SK-MEL-5 (cell line): Measurements from ENCODE around the gene ZNF805. TPM values are rescaled to one million over a fixed set of nuclear protein-coding genes. Genes with fewer than 3 reads are reported as not detected.
A peak's percentile ranks its signal among the peaks of the same experiment; 100 is the strongest.
"Not testable (repeated sequence)": the region's sequence is repeated elsewhere in the genome, so short reads cannot be mapped to it uniquely, and the experiment has no call there.

Experiments used
- DNase-seq: peaks from one replicate; pipeline ENCODE4 v3.0.0-alpha.2; 2016; ENCODE audit warnings: low read depth, low spot score
- in situ Hi-C: cut with HindIII; loops from 2 replicates; pipeline ENCODE4 v1.10.0; 2016; ENCODE audit warnings: low sequenced_read_pairs, high pct_unique_total_duplicates, low pct_unique_long_range_greater_than_20kb
- polyA plus RNA-seq, 2 experiments: library from polyadenylated mRNA; depleted of rRNA; stranded (reverse); fragments of >200 nt; gene quantifications; 2 replicates each; pipeline ENCODE4 v1.2.3, GENCODE V29; 2015
- total RNA-seq: library from RNA; depleted of rRNA; stranded (reverse); fragments of >200 nt; shearing (Covaris generic); gene quantifications from 2 replicates; pipeline ENCODE4 v1.2.3, GENCODE V29; 2014; rRNA removed

Gene ZNF805
- total RNA-seq: 10.4 and 11.0 TPM in 2 replicates
- 1.1 and 4.2 TPM in 2 replicates for polyA plus RNA-seq (2015; cell fraction: cytosol; rRNA removed)
- polyA plus RNA-seq (2015; cell fraction: nucleus; rRNA removed): 2.4 and 3.4 TPM in 2 replicates

- DNase-seq: peak; percentile 91
- in situ Hi-C loops: no loop called here
Measured at GRCh38 chr19:57240311-57241090, at the start of gene ZNF805. ZNF805 (plus strand) TSS chr19:57240632; CDS start chr19:57240892, 260 bp downstream.

- in situ Hi-C loops: no loop called here
Measured at GRCh38 chr19:57191141-57192076, 49.0 kb upstream of the ZNF805 start, which contains the start of gene ZNF264. ZNF264 (plus strand) TSS chr19:57191500; CDS start chr19:57191914, 414 bp downstream.

GRCh38 chr19:57192077-57192420, 48.4 kb upstream of the ZNF805 start:
- in situ Hi-C loops: no loop called here
- no peak for DNase-seq

More at GRCh38 chr19:57191141-57192076, 49.0 kb upstream of the ZNF805 start, which contains the start of gene ZNF264:
- peak; percentile 79 for DNase-seq

- in situ Hi-C loops: no loop called here
- no peak for DNase-seq
Measured at GRCh38 chr19:57192993-57193392, 47.4 kb upstream of the ZNF805 start.

DNA sequence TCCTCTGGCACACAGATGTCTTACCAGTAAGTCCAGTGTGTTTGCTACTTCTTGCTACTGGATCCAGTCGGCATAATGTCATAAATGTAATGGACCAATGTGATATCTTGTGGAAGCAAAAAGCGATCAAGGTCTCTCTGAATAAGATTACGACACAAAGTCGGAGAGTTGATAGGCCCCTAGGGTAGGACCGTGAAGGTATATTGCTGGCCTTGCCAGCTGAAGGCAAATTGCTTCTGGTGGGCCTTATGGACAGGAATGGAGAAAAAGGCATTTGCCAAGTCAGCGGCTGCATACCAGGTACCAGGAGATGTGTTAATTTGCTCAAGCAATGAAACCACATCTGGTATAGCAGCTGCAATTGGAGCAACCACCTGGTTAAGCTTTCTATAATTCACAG, 42.6 kb upstream of the ZNF805 start:
- DNase-seq, in situ Hi-C loops: not testable (repeated sequence)

- DNase-seq: no peak
Measured at GRCh38 chr19:57202160-57202559, 38.3 kb upstream of the ZNF805 start.

GRCh38 chr19:57210381-57210780, 30.1 kb upstream of the ZNF805 start:
- in situ Hi-C loops: no loop called here
- no peak for DNase-seq

More at GRCh38 chr19:57202160-57202559, 38.3 kb upstream of the ZNF805 start:
- in situ Hi-C loops: no loop called here

- no peak for DNase-seq
- in situ Hi-C loops: no loop called here
Measured at GRCh38 chr19:57212109-57212508, 28.3 kb upstream of the ZNF805 start.

GRCh38 chr19:57227502-57227901, 12.9 kb upstream of the ZNF805 start:
- in situ Hi-C loops: no loop called here
- DNase-seq: no peak

GRCh38 chr19:57231686-57232085, 8.7 kb upstream of the ZNF805 start:
- in situ Hi-C loops: no loop called here
- no peak for DNase-seq

DNA sequence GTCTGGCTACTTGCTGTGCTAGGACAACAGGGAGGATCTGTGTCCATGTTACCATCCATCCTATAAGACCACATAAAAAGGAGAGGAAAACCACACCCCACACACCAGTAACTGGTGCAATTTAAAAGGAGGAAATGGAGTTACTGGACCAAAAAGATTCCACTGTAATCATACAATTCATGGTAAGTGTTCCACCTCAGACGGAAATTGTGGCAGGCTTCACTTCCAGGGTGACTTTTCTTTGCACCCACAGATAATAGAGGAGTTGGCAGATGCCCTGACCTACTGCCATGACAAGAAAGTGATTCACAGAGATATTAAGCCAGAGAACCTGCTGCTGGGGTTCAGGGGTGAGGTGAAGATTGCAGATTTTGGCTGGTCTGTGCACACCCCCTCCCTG, 7.2 kb upstream of the ZNF805 start:
- in situ Hi-C loops: no loop called here
- no peak for DNase-seq

DNA sequence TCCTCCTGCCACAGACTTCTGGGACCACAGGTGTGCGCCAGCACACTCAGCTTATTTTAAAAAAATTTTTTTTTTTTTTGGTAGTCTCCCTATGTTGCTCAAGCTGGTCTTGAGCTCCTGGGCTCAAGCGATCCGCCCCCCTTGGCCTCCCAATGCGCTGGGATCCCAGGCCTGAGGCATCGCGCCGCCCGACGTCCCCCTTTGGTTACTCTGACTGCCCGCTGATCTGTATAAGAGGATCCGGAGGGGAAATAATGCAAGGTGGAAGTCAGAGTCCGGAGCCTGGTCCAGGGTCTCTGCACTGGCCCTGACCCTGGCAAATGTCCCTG, 486 bp upstream of the ZNF805 start:
- in situ Hi-C loops: no loop called here
- no peak for DNase-seq

GRCh38 chr19:57241176-57241575, 744 bp downstream of the ZNF805 start:
- no peak for DNase-seq
- in situ Hi-C loops: no loop called here

DNA sequence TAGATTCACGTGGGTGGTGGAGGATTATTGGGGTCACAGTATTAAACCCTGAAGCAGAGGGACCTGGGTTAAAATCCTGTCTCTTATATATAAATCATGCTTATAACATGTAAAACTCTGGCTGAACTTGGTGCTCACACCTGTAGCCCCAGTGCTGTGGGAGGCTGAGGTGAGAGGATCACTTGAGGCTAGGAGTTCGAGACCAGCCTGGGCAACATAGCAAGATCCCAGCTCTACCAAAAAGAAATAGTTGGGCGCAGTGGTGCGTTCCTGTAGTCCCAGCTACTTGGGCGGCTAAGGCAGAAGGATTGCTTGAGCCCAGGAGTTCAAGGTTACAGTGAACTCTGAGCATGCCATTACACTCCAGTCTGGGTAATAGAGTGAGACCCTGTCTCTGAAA, 2.4 kb downstream of the ZNF805 start:
- DNase-seq: no peak
- in situ Hi-C loops: no loop called here

DNA sequence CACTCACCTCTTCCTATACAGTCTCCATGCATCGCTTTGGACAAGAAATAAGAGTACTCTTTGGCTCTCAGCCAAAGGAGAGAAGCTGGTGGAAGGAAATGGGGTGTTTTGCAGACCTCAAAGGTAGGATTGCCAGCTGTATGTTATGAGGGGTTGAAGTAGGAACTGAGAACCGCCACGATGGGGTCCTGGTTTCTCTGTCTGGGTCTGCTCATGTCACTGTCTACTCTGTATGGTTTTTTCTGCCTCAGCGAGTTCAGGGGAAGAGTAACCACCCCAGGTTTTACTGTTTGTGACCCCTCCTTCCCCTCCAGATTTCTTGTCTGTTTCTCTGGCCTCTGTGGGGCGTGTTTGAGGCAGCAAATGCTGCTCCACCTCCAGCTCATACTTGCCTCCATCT, 4.1 kb downstream of the ZNF805 start:
- no peak for DNase-seq
- in situ Hi-C loops: no loop called here

DNA sequence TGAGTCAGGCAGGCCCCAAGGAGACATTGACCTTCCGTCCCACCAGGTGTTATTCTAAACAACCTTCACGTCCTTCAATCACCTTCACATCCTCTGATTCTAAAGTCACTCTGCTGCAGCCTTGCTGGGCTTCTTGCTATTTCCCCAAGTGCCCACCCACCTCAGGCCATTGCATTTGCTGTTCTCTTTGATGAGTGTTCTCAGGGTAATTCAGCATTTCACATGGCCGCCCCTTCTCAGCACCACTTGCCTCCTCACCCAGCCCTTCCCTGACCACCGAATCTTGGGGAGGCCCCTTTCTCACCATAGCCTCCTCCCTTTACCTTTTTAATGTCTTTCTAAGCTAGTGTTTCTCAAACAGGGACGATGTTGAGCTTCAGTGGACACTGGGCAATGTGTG, 4.6 kb downstream of the ZNF805 start:
- in situ Hi-C loops: no loop called here
- DNase-seq: no peak

DNA sequence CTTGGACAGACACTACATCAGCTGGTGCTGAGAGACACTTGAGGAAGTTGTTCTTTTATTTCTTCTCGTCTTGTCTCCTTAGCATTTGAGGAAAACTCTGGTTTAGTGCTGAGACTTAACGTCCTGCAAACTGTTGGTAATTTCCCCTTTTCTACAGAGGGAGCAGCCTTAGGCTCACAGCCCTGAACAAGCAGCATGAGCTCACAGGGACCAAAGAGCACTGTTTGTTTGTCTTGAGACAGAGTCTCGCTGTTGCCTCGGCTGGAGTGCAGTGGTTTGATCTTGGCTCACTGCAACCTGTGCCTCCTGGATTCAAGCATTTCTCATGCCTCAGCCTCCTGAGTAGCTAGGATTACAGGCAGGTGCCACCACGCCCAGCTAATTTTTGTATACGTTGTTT, 5.5 kb downstream of the ZNF805 start:
- in situ Hi-C loops: no loop called here
- no peak for DNase-seq

DNA sequence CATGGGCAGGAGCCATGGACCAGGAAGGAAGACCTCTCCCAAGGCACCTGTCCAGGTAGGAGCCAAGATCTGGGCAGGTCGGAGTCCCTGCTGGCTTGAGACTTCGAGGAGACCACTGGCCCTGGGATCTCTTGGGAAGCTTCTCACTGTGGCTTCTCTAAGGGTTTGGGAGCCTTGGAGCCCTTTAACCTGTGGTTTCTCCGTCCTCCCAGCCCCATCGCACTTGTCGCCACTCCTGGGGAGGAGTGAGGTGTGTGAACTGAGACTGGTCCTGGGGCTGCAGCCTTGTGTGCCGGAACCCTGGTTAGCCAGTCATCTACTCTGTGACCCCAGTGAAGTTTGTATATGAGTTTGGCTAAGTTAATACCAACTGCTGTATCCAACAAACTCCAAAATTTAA, 8.2 kb downstream of the ZNF805 start:
- in situ Hi-C loops: no loop called here
- DNase-seq: no peak
